Kidney glomerular epithelial cell (primary cell): ENCODE results near the gene GABPB1.
A peak's percentile ranks its signal among the peaks of the same experiment; 100 is the strongest.

Experiments
- DNase-seq: peaks from one replicate; lab custom pipeline; 2025; lab: John Stamatoyannopoulos, UW

GABPB1 gene

DNA sequence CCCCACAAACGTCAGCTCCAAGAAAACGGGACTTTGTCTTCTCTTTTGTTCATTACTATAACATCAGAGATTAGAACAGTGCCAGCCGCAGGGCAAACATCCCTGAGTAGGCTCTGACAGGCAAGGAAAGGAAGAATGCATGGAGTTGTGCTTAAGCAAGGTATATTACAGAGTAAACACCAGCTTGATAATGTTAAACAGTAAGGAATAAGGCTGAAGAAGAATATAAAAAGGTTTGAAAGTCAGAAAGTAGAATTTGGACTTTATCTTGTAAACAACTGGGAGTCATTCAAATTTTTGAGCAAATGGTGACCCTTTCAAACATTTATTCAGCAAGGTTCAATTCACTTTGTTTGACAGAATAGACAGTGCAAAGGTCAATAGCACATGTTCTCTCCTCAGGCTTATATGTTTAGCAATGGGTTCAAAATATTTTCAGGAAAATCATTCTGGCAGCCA, 11.0 kb downstream of the GABPB1 start:
- no peak for DNase-seq

DNA sequence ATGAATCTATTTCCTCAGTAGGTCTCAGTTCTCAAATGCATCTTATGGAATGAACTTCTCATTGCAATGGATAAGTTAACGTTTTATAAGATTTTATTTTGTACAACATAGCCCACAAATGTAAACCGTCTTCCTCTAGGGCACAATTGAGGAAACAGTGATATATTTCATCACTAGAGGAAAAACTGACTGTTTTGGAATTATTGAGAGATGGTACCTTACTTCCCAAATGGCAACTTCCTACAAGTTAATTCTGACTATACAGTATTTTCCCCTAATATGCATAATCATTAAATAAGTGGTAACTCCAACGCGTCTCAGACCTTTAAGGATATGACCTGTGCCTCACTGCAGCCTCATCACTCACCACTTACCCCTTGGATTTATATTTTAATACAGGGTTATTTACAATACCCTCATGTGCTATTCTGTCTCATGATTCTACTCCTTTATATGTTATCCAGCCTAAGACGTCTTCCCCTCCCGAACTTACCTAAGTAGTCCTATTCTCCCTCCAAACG, 13.3 kb downstream of the GABPB1 start:
- DNase-seq: no peak

DNA sequence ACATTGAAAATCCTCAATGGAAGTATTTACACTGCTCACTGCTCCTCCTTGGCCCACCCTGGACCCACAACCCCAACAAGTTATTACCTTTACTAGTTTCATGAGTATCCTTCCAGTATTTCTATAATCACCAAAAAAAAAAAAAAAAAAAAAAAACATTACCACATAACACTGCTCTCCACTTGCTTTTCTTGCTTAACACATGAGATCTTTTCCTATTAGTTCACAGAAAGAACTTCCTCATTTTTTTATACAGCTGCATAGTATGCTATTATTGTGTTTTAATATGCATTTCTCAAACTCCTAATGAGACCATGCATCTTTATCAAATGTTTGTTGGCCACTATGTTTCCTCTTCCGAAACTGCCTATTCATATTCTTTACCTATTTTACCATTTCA, 14.6 kb downstream of the GABPB1 start:
- DNase-seq: no peak

DNA sequence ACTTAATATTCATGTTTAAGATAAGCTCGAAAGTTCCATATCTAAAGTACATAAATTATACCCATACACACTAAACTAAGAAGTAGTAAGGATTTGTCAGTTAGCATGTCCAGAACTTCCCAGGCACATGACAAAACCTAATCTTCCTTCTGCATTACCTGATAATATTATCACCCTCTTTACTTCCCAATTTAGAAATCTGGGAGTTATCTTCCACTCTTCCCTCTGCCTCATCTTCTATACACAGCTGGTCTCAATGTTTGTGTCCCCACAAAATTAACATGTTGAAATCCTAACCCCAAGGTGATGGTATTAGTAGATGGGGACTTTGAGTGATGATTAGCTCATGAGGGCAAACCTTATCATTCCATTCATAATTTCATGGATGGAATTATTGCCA, 15.3 kb downstream of the GABPB1 start:
- no peak for DNase-seq

DNA sequence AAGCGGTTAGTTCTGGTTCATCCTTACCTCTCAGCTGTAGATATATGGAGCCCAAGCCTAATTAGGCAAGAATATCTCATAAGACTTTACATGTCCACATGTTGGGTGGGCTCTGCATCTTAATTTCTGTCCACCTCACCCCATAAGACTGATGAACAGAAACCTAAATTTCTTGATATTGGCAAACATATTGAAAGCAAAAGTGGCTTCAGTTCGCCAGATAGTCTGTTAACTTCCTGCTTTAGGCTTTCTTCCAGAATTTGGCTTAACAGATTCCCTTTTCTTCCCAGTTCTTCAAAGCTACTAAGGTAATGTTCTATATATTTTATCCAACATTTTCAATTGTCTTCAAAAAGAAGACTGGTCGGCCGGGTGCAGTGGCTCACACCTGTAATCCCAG, 19.7 kb downstream of the GABPB1 start:
- no peak for DNase-seq

DNA sequence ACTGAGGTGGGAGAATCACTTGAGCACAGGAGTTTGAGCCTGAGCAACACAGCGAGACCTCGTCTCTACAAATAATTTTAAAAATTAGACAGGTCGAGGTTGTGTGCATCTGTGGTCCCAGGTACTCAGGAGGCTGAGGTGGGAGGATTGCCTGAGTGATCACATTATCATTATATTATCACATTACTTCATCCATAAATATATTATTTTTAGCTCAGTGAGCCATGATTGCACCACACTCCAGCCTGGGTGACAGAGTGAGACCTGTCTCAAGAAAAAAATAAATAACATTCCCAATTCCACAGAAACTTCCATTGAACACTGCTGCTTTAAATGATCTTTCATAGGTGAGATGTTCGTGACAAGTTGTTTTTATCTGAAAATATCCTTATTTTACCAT, 21.8 kb downstream of the GABPB1 start:
- no peak for DNase-seq

DNA sequence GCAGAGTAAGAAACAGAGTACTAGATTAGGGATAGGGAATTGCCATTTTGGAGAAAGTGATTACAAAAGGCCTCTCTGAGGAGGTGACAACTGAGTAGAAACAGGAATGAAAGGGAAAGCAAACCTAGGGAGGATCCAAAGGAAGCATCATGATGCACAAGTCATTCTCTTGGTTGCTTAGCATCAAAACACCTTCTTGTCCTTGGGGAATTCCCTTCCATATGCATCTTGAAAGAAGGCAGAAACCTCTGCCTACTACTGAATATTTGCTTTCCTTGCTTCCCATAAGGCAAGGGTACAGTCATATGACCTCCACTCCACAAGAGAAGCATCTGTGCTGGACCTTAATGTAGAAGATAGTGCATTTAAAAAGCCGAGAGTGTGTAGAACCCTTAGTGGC, 24.1 kb downstream of the GABPB1 start:
- no peak for DNase-seq

DNA sequence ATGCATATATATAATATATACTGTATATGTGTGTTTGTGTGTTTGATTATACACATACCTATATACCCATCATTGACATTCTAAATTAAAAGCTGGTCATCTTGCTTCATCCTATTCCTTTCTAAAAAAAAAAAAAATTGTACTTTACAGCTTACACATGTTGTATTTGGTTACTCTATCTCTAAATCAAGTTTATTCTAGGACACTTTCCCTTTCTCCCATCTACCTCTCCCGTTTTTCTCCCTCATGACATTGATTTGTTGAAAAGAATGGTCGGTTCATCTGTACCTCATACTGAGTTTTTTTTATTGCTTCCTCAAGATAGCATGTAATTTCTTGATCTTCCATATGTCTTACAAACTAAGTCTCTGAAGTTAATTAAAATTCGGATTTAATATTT, 26.9 kb downstream of the GABPB1 start:
- DNase-seq: no peak

DNA sequence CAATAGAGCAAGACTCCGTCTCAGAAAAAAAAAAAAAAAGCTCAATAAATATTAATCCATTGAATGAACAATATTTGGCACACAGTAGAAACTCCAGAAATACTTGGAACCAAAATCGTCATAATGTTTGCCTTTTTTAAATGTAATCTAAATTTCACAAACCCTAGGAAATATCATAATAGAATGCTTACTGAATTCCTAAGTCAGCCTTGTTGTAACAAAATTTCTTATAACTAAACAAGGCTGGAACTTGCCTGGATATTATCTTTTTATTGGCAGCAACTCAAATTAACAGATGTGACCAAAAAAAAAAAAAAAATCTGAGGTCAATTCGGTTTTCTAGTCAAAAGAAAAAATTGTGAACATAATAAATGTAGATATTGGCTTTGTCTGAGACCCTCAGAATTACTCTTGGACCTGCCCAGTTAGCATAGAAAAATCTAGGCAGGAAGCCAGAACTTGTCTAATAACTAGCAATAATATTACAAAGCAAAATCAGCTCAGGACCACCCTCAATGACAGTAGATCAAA, 33.3 kb downstream of the GABPB1 start:
- DNase-seq: no peak

DNA sequence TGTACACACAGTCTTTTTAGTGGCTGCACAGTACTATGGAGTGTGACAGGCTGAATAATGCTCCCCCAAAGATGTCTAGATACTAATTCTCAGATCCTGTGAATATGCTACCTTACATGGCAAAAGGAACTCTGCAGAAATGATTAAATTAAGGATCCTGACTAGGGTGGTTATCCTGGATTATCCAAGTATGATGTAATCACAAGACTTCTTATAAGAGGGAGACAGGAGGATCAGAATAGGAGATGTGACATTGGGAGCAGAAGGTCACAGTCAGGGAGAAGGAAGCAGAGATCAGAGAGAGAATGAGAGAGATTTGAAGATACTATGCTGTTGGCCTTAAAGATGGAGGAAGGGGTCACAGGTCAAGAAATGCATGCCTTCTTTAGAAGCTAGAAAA, 34.5 kb downstream of the GABPB1 start:
- no peak for DNase-seq

DNA sequence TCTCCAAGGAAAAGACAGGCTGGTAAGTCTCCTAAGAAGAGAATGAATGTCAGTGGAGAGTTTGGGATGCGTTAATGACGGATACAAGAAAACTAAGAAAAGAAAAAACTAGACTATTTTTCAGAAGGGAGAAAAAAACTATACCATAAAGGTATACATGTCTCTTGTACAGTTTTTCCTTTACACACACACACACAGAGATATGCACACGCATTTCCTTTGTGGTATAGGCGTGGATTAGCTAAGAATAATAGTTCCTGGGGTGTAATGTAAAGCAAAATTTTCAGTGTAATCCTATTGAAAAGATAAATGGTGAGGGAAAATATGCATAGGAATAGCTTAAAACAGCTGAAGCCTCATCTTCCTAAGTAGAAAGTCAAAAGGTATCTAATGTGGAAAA, 36.3 kb downstream of the GABPB1 start:
- no peak for DNase-seq

DNA sequence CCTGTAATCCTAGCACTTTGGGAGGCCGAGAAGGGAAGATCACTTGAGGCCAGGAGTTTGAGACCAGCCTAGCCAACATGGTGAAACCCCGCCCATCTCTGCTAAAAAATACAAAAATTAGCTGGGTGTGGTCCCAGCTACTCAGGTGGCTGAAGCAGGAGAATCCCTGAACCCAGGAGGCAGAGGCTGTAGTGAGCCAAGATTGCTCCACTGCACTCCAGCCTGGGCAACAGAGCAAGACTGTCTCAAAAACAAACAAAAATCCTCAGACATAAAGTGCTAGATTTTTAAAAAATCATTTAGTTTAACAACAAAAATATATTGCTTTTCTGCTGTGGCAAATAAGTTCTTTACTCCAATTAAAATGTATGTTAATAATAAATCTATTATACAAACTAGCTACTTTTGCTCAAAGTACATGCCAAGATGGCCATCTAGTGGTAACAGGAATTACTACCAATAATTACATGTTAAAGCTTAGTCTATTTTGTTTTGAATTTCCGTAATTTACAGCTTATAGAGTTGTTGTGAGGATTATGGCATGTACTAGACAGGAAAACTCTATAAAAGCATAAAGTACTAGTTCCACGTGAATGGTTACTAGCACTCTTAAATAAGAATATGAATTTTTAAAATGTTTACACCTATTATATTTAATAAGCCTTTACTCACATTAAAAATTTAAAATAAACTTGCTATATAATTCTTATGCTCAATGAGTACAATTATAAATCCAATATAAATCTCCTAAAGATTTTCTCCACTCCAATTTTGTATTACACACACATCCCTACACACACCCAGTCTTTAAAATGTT, 39.0 kb downstream of the GABPB1 start:
- DNase-seq: peak; percentile 43

DNA sequence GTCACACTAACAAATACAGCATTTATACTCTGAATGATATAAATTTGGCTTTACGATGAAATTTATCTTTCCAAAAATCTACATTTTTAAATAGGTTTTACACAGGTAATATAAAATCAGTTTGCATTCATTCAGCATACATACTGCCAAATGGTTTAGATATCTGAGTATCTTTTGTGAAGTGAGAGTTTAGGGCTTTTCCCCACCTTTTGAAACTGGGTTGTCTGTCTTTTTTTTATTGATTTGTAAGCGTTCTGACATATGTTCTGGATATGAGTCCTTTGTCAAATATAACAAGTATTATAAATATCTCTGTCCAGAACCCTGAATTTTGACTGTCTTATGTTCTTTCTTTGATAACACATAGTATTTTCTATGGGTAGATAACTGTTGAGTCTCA, 42.4 kb downstream of the GABPB1 start:
- no peak for DNase-seq

DNA sequence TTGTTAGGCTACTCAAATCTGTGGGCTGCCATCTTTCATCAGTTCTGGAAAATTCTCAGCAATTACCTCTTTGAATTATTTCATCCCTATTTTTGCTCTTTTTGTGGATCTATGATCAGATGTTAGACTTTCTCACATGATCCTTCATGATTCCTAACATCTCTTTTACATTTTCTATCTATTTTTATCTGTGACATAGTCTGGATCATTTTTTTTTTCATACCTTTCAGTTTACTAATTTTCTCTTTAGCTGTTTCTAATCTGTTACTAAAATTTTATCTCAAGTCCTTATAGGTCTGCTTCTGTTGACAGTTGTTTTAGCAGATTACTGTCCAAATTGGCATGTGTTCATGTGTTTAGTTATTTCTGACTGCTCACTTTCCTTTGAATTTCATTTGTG, 47.2 kb downstream of the GABPB1 start:
- DNase-seq: no peak

DNA sequence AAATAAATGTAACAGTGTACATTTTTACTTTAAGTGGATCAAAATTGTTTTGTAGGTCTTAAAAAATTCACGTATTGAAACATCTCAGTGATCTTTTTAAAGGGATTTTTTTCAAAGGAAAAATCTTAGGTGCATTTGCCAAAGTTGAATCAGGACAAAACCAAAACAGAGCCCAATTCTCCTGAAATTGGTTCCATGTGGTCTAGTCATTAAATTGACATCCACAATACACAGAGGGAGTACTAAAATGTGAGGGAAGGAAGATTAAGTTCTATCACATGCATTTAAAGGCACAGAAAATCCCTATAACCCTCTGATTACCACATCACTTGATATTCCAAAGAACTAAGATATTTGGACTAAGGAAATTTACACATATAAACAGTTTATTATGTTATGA, 50.2 kb downstream of the GABPB1 start:
- DNase-seq: no peak

DNA sequence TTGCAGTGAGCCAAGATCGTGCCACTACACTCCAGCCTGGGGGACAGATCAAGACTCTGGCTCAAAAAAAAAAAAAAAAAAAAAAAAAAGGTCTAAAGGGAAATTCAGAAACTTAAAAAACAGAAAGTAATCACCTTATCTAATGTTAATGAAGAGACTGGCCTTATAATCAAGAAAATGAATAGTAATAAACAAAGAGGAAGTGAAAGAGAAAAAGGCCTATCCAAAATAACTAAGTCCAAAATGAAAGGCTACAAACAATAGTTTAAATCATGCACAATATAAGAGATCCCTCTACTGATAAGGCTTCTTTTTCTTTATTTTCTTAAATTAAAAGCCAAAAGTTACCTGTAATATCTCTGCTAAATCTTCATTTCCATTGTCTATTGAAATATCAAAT, 52.4 kb downstream of the GABPB1 start:
- no peak for DNase-seq

DNA sequence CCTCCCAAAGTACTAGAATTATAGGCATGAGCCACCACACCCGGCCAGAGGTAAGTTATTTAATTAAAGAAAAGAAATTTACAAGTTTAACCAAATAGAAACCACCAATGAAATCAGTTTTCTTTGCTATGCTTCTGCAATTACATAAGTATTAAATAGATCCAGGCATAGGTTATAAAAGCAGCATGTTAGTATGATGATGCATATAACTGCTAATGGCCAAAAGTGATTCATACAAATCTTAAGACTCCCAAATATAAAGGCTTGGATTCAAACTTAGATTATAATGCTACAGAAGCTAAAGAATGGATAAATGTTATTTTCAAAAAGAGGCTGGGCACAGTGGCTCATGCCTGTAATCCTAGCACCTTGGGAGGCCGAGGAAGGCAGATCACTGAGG, 56.7 kb downstream of the GABPB1 start:
- DNase-seq: no peak

DNA sequence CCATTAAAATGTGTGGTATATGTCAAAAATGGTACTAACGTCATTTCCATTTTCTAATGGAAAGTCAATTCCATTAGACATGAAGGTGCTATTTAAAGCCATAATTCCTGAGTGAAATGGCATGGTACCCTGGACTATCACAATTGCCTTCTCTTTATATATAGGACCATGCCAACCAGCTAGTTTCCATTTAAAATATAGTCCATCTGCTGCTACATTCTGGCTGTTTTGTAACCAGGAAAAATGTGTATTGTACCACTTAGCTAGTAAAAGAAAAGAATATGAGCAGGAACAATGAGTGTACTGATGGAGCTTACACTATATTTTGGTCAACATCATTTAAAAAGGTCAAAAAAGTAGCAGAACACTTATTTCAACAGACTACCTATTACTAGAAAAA, 59.0 kb downstream of the GABPB1 start:
- DNase-seq: no peak

DNA sequence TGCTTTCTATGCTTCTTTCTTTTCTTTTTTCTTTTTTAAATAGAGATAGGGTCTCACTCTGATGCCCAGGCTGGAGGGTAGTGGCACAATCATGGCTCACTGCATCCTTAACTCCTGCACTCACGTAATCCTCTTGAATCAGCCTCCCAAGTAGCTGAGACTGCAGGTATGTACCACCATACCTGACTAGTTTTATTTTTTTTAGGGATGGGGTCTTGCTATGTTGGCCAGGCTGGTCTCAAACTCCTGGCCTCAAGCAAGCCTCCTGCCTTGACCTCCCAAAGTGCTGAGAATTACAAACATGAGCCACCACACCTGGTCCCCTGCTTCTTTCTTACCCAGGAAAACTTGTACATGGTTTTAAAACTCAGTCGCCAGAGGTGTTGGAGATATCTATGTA, 65.2 kb downstream of the GABPB1 start:
- DNase-seq: no peak

DNA sequence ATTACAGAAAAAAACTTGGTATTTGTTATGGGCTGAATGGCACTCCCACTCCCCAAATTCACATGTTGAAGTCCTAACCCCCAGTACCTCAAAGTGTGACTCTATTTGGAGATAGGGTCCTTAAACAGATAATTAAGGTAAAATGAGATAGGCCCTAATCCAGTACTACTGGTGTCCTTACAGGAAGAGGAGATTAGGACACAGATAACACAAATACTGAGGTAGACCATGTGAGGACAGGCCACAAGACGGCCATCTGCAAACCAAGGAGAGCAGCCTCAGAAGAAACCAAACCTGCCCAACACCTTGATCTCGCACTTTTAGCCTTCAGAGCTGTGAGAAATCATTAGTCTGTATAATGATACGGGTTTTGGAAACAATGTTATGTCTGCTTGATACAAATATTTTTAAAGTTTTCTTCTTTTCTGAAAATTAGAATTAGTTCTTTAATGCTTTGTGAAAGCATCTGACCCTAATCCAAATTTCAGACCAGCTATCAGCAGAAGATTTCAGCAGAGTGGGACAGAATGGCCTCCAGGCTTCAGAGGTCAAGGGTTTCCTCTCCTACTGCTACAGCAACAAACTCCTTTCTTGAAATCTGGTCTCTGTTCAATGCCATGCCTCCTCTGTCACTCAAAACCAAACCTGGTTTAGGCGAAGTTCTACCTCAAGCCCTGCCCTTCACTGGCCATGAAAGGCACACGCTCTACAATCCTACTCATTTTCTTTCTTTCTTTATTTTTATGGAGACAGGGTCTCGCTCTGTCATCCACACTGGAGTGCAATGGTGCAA, 67.5 kb downstream of the GABPB1 start:
- no peak for DNase-seq

DNA sequence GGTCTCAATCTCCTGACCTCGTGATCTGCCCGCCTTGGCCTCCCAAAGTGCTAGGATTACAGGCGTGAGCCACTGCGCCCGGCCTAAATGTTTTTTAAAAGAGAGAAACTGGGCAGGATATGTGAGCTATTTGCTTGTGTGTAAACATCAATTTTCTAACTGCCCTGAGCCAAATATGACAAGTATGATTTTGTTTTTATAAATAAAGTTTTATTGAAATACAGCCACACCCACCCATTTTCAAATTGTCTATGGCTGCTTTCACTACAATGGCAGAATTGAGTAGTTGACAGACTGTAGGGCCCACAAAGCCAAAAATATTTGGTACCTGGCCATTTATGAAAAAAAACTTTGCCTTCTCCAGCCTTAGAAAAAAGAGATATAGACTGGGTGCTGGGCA, 73.6 kb downstream of the GABPB1 start:
- no peak for DNase-seq

DNA sequence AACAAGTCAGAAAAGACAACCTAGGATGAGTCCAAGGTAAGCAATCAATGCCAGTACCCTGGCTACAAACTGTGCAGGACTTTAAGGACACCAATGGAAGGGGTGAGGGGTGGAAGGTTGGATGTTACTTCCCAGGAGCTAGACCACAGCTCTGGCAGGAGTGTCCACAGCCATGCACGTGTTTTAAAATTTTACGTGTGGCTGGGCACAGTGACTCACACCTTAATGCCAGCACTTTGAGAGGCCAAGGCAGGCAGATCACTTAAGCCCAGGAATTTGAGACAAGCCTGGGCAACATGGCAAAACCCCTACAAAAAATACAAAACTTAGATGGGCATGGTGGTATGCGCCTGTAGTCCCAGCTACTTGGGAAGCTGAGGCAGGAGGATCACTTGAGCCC, 74.7 kb downstream of the GABPB1 start:
- DNase-seq: no peak

DNA sequence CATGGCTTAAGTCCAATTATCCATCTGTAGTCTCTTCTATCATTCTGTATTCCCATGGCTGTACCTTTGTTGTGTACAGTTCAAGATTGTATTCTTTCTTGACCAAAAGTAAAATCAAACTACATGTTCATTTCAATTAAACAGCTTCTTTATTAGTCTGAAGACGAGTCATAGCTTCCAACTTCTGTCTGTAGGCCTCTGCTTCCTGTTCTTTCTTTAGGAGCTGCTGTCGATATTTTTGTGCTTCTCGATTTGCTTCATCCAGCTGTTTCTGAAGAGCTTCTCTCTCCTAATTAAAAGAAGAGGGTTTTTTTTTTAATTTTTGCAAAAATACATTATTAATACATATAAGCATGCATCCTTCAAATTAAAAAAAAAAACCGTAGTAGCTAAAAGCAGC, 76.5 kb downstream of the GABPB1 start:
- DNase-seq: no peak
